K562 (cell line): ENCODE measurements around the gene POMT1. TPM values are rescaled to one million over a fixed set of nuclear protein-coding genes. Genes with fewer than 3 reads are reported as not detected.

ENCODE experiments used
- BCOR ChIP-seq: fragments of 450-650 bp; IDR thresholded peaks from 2 replicates; pipeline ENCODE4 v1.6.1; 2016
- HNRNPL ChIP-seq: fragments of 200-400 bp; formaldehyde crosslinking; IDR thresholded peaks from 2 replicates; pipeline ENCODE4 v1.6.1; 2017; ENCODE audit warnings: low read depth, mild to moderate bottlenecking, low read length
- REST ChIP-seq, 2 experiments: fragments of 450-650 bp; formaldehyde crosslinking in 1 of 2; IDR thresholded peaks; 2 replicates each; pipeline versions ENCODE4 v1.4.0 to v1.6.1; 2014 to 2020; ENCODE audit warnings: mild to moderate bottlenecking in 2 of 2, borderline replicate concordance in 1 of 2, low read depth in 1 of 2
- RUNX1 ChIP-seq: sonication (generic); IDR thresholded peaks from 2 replicates; pipeline ENCODE4 v1.6.1; 2016; ENCODE audit warnings: antibody characterized with exemption, low read depth
- SOX6 ChIP-seq: fragments of 450-650 bp; IDR thresholded peaks from 2 replicates; pipeline ENCODE4 v1.6.1; 2014; ENCODE audit warnings: mild to moderate bottlenecking
- TRIM24 ChIP-seq, 2 experiments: fragments of 450-650 bp; IDR thresholded peaks; 2 replicates each; pipeline ENCODE4 v1.6.1; 2016
- ZNF766 ChIP-seq: fragments of 200-800 bp; sonication (Bioruptor generic); conservative IDR thresholded peaks from 2 replicates; pipeline ENCODE4 v1.6.1; 2016; ENCODE audit warnings: missing genetic modification characterization, missing compliant biosample characterization
- polyA plus RNA-seq, 8 experiments: library from polyadenylated mRNA; depleted of rRNA in 4 of 8; stranded (reverse) in 5 of 8; unstranded in 3 of 8; fragments of >200 nt; fragmentation: Nextera tagmentation in 2 of 8; fragmentation: Illumina TruSeq in 1 of 8; extraction: Ambion mirVana in 2 of 8; extraction: Trizol in 1 of 8; gene quantifications; 2 replicates each; pipeline versions ENCODE4 v1.2.1 to v1.2.3, GENCODE V29; 2011 to 2014; ENCODE audit warnings: inconsistent platforms in 1 of 8, missing spikeins in 1 of 8
- total RNA-seq, 7 experiments: library from RNA; depleted of rRNA in 6 of 7; stranded (reverse); fragments of >200 nt in 6 of 7; fragmentation: Illumina TruSeq in 2 of 7; extraction: Trizol in 2 of 7; gene quantifications; 2 replicates each; pipeline versions ENCODE4 v1.2.1 to v1.2.3, GENCODE V29; 2011 to 2021; ENCODE audit warnings: low replicate concordance in 1 of 7

The POMT1 gene
- total and polyA plus RNA-seq, 9 of the 15 experiments (the other 6 are each of a cell fraction or from before 2014, with no cell fraction given) = 1.8 to 23.5 (median 14.6) TPM

DNA sequence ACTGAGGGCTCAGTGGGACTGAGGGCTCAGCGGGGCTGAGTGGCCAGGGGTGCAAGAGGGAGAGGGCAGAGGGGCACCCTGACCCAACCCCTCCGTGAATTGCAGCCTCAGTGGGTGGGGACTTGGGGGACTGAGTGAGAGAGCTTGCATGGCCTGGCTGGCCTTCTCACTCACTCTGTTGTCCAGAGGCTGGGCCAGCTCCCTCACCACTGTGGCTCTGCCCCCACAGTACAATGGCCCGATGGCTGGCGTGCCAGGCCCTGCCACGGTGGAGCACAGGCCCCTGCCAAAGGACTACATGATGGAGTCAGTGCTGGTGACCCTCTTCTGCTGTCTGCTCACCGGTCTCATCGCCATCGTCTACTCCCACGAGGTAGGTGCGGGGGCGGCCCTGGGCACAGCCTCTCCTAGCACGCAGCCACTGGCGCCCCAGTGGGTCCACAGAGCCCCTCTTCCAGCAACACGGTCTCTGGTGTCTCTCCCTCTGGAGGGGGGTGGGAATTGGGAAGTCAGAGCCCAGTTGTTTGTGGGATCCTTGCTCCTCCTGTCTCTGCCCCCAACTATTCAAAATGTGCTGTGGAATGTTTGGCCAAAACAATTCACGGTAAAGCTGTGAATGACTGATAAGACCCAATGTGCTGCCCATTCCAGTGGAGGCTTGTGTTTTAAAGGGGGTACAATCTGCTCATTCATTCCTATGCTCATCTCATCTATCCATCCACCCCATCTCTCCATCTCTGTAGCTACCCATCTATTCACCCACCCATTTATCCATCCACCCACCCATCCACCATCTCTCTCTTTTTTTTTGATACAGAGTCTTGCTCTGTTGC, 53.3 kb downstream of the POMT1 start (continued):
- TF ChIP-seq REST (IDR thresholded peaks at IDR 0.05; ENCODE audit: borderline replicate concordance) = no peak
- TF ChIP-seq REST (CRISPR knock-in tag; IDR thresholded peaks at IDR 0.05; ENCODE audit: low read depth) = no peak
- no peak for TF ChIP-seq TRIM24 (IDR thresholded peaks at IDR 0.05)
- TF ChIP-seq SOX6 = peak; percentile 63
- no peak for TF ChIP-seq RUNX1
- no peak for TF ChIP-seq HNRNPL
- TF ChIP-seq ZNF766 (CRISPR knock-in tag) = no peak
- TF ChIP-seq BCOR = no peak
- TF ChIP-seq, all 486 proteins: peak for 7
